Sigmoid colon (tissue), 7 donors: Measurements from ENCODE around the gene CDK6. TPM values are rescaled to one million over a fixed set of nuclear protein-coding genes. Genes with fewer than 3 reads are reported as not detected.

Source experiments
- DNase-seq: peaks from one replicate; pipeline ENCODE4 v3.0.0-alpha.2; 2019
- H3K27ac ChIP-seq, 4 donors: fragments of 200-600 bp; sonication (generic); one replicate each; pipeline ENCODE4 v1.5.1; 2016 to 2019; ENCODE audit warnings: mild to moderate bottlenecking in 1 of 4
- H3K27me3 ChIP-seq, 3 donors: fragments of 200-600 bp; sonication (generic); one replicate each; pipeline ENCODE4 v1.5.1; 2019; ENCODE audit warnings: mild to moderate bottlenecking in 1 of 3
- H3K36me3 ChIP-seq, 4 donors: fragments of 200-600 bp; sonication (generic); one replicate each; pipeline ENCODE4 v1.5.1; 2016 to 2019
- H3K4me1 ChIP-seq, 4 donors: fragments of 200-600 bp; sonication (generic); one replicate each; pipeline ENCODE4 v1.5.1; 2017 to 2019
- H3K4me3 ChIP-seq, 4 donors: fragments of 200-600 bp; sonication (generic); one replicate each; pipeline ENCODE4 v1.5.1; 2017 to 2019; ENCODE audit warnings: mild to moderate bottlenecking in 2 of 4, moderate library complexity in 1 of 4
- H3K9me3 ChIP-seq, 4 donors: fragments of 200-600 bp in 3 of 4; sonication (generic) in 3 of 4; one replicate each; pipeline versions ENCODE4 v1.5.1 to v1.6.1; 2013 to 2019
- EP300 ChIP-seq, 4 donors: sonication (generic); formaldehyde crosslinking; IDR thresholded peaks; one replicate each; pipeline ENCODE4 v1.6.1; 2017; ENCODE audit warnings: antibody characterized with exemption in 4 of 4
- POLR2A ChIP-seq, 2 donors: fragments of 450-650 bp; IDR thresholded peaks; one replicate each; pipeline ENCODE4 v1.6.1; 2016; ENCODE audit warnings: antibody characterized with exemption in 2 of 2, mild to moderate bottlenecking in 2 of 2, moderate library complexity in 2 of 2
- POLR2AphosphoS5 ChIP-seq, 4 donors: sonication (generic); formaldehyde crosslinking; IDR thresholded peaks; one replicate each; pipeline ENCODE4 v1.6.1; 2017; ENCODE audit warnings: antibody characterized with exemption in 4 of 4
- WGBS, 2 donors: extraction: QIAGEN DNeasy Blood & Tissue Kit; methylation state at CpG; one replicate each; pipeline ENCODE4 v1.1.7; 2013; 5-methylcytosine and 5-hydroxymethylcytosine counted together
- intact Hi-C: fragments of 100-400 bp; cut with DNase I; formaldehyde crosslinking; loops from one replicate; pipeline ENCODE4 v1.15.1; 2023
- polyA plus RNA-seq, 3 donors: library from polyadenylated mRNA; stranded (reverse); fragments of 200-250 nt; gene quantifications; one replicate each; pipeline ENCODE4 v1.2.3, GENCODE V29; 2013
- total RNA-seq, 4 donors: library from RNA; depleted of rRNA; stranded (reverse); fragments of >200 nt; gene quantifications; one replicate each; pipeline ENCODE4 v1.1.0, GENCODE V29; 2016
- TF ChIP-seq, protein P1 (sequence below), 4 experiments: fragments of 450-650 bp in 3 of 4; fragments of 200-600 bp in 1 of 4; IDR thresholded peaks; one replicate each; pipeline ENCODE4 v1.5.1; 2016 to 2019; ENCODE audit warnings: antibody characterized with exemption in 4 of 4, mild to moderate bottlenecking in 3 of 4, moderate library complexity in 2 of 4
- donor health status: healthy with polysubstance abuse.
- donor health status: Bipolar disorder and iron deficiency.
- donor health status: healthy.

CDK6 gene
- total and polyA plus RNA-seq, 7 donors = 2.4 to 25.8 (median 13.3) TPM

GRCh38 chr7:92824450-92824849 lies 11.9 kb downstream of the CDK6 start:
- 21 to 36% methylated on average over 2 of the region's 2 CpGs for WGBS, 2 donors
- TF ChIP-seq EP300 (IDR thresholded peaks at IDR 0.05) (no peak), POLR2A (IDR thresholded peaks at IDR 0.05) (no peak), POLR2AphosphoS5 (IDR thresholded peaks at IDR 0.05) (no peak)
- TF ChIP-seq, protein P1, sequence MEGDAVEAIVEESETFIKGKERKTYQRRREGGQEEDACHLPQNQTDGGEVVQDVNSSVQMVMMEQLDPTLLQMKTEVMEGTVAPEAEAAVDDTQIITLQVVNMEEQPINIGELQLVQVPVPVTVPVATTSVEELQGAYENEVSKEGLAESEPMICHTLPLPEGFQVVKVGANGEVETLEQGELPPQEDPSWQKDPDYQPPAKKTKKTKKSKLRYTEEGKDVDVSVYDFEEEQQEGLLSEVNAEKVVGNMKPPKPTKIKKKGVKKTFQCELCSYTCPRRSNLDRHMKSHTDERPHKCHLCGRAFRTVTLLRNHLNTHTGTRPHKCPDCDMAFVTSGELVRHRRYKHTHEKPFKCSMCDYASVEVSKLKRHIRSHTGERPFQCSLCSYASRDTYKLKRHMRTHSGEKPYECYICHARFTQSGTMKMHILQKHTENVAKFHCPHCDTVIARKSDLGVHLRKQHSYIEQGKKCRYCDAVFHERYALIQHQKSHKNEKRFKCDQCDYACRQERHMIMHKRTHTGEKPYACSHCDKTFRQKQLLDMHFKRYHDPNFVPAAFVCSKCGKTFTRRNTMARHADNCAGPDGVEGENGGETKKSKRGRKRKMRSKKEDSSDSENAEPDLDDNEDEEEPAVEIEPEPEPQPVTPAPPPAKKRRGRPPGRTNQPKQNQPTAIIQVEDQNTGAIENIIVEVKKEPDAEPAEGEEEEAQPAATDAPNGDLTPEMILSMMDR (IDR thresholded peaks at IDR 0.05) = no peak
- no peak for DNase-seq
- Histone ChIP-seq H3K27ac (no peak overlapping the region), H3K36me3 (no peaks in the 10 kb centered on the region), H3K27me3 (no peaks in the 10 kb centered on the region), H3K4me3 (no peak overlapping the region), H3K4me1 (peaks cover 0 to 55% (median 17%) of the 10 kb centered on the region in 4 donors), H3K9me3 (no peaks in the 10 kb centered on the region)
- intact Hi-C loops = no loop called here

GRCh38 chr7:92823042-92823441 lies 13.3 kb downstream of the CDK6 start:
- no peaks in the 10 kb centered on the region for H3K36me3 ChIP-seq
- no peak overlapping the region for H3K4me3 ChIP-seq
- no peaks in the 10 kb centered on the region for H3K9me3 ChIP-seq
- WGBS, 2 donors = 83 to 89% methylated on average over 1 of the region's 1 CpG
- H3K27ac ChIP-seq = no peak overlapping the region
- peaks cover 0 to 41% (median 16%) of the 10 kb centered on the region in 4 donors for H3K4me1 ChIP-seq
- no peaks in the 10 kb centered on the region for H3K27me3 ChIP-seq
- no peak for DNase-seq
- TF ChIP-seq POLR2AphosphoS5 (IDR thresholded peaks at IDR 0.05) = no peak
- TF ChIP-seq, protein P1 (IDR thresholded peaks at IDR 0.05) = no peak
- TF ChIP-seq EP300 (IDR thresholded peaks at IDR 0.05) = no peak
- no peak for TF ChIP-seq POLR2A (IDR thresholded peaks at IDR 0.05)
- intact Hi-C loops = no loop called here

GRCh38 chr7:92820191-92820590 lies 16.2 kb downstream of the CDK6 start:
- no peak overlapping the region for H3K4me3 ChIP-seq
- intact Hi-C loops = no loop called here
- TF ChIP-seq POLR2A (IDR thresholded peaks at IDR 0.05) (no peak), EP300 (IDR thresholded peaks at IDR 0.05) (no peak), POLR2AphosphoS5 (IDR thresholded peaks at IDR 0.05) (no peak)
- TF ChIP-seq, protein P1 (IDR thresholded peaks at IDR 0.05) = no peak
- H3K9me3 ChIP-seq = no peaks in the 10 kb centered on the region
- no peaks in the 10 kb centered on the region for H3K27me3 ChIP-seq
- peak overlapping the region in 1 of 4 donors; percentile 47 for H3K27ac ChIP-seq
- no peak for DNase-seq
- H3K4me1 ChIP-seq = peaks cover 0 to 27% (median 3%) of the 10 kb centered on the region in 4 donors
- no peaks in the 10 kb centered on the region for H3K36me3 ChIP-seq
- 84 to 91% methylated on average over 3 of the region's 3 CpGs for WGBS, 2 donors

GRCh38 chr7:92817398-92817797 lies 19.0 kb downstream of the CDK6 start:
- DNase-seq = no peak
- H3K4me3 ChIP-seq = no peak overlapping the region
- H3K36me3 ChIP-seq = no peaks in the 10 kb centered on the region
- TF ChIP-seq EP300 (IDR thresholded peaks at IDR 0.05) (no peak), POLR2A (IDR thresholded peaks at IDR 0.05) (no peak), POLR2AphosphoS5 (IDR thresholded peaks at IDR 0.05) (no peak)
- TF ChIP-seq, protein P1 (IDR thresholded peaks at IDR 0.05) = no peak
- H3K4me1 ChIP-seq = peaks cover 0 to 18% (median 4%) of the 10 kb centered on the region in 4 donors
- intact Hi-C loops = no loop called here
- H3K27me3 ChIP-seq = no peaks in the 10 kb centered on the region
- H3K27ac ChIP-seq = no peak overlapping the region
- no peaks in the 10 kb centered on the region for H3K9me3 ChIP-seq

DNA sequence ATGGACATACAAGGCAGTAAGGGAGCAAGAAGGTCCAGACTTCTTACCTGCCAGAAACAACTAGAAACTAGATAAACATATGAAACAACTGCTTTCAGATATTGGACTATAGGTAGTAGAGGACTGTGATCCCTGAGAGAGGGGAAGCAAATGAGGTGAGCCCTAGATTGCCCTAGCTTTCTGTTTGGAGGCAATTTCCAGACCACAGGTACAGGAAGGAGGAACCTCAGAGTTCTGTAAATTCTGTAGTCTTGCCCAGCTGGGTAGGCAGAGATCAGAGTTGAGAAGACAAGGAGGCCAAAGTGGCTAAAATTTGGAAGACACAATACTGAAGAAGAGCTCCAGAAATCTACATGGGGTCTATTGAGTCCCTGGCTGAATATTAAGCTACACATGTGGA lies 21.0 kb downstream of the CDK6 start:
- intact Hi-C loops = no loop called here
- Histone ChIP-seq H3K4me1 (peaks cover 0 to 9% (median 4%) of the 10 kb centered on the region in 4 donors), H3K27me3 (no peaks in the 10 kb centered on the region), H3K4me3 (no peak overlapping the region), H3K36me3 (no peaks in the 10 kb centered on the region), H3K9me3 (no peaks in the 10 kb centered on the region), H3K27ac (no peak overlapping the region)
- TF ChIP-seq EP300 (IDR thresholded peaks at IDR 0.05) = no peak
- no peak for TF ChIP-seq POLR2A (IDR thresholded peaks at IDR 0.05)
- TF ChIP-seq, protein P1 (IDR thresholded peaks at IDR 0.05) = no peak
- no peak for TF ChIP-seq POLR2AphosphoS5 (IDR thresholded peaks at IDR 0.05)
- DNase-seq = no peak
